GM19328 (cell line): Measurements from ENCODE around the gene POU5F1.

ENCODE experiments used
- ATAC-seq: cut with Tn5 transposase; IDR thresholded peaks from one replicate; pipeline ENCODE4 v1.9.1; 2021; ENCODE audit warnings: mild to moderate bottlenecking, moderate library complexity; ENCODE audit not compliant: unreplicated experiment

The POU5F1 gene

GRCh38 chr6:31116661-31117385 lies 53.7 kb downstream of the POU5F1 start:
- no peak for ATAC-seq

- ATAC-seq = no peak
These were observed 54.4 kb downstream of the POU5F1 start for GRCh38 chr6:31115941-31116560.

DNA sequence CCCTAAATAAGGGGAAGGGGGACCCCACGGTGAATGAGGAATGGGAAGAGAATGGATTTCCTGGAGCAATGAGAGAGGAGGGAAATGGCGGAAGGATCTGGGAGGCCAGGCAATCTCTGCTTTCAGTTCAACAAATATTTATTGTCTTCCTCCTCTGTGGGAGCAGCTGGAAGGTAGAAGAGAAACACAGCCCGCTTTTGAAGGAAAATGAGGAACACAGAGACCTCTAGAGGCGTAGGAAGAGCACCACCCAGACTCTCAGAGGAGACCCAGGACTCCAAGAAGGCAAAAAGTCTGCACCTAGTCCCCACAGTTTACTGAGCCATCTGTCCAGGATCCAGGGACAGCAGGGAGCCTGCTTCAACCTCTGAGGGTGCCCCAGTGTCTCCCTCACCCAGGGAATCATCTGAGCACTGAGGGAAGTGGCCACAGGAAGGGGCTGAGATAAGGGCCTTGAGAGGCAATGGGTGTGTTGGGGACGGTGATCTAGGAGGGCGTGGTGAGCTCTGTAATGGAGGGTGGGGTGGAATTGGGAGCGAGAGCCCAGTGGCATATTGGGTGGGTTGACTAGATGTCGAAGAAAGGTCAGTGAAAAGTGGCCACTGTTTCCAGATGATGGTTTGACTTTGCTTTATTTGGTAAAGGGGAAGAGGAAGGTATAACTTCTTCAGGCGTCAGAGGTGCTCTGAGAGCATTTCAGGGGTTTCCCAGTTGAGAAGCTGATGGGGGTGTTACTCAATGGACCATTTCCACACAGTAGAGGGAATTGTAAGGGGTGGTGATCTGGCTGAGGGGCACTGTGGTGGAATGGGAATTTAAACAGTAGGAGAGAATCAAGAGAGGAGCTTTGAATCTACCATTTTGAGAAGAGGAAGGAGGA lies 55.3 kb downstream of the POU5F1 start:
- ATAC-seq = no peak

DNA sequence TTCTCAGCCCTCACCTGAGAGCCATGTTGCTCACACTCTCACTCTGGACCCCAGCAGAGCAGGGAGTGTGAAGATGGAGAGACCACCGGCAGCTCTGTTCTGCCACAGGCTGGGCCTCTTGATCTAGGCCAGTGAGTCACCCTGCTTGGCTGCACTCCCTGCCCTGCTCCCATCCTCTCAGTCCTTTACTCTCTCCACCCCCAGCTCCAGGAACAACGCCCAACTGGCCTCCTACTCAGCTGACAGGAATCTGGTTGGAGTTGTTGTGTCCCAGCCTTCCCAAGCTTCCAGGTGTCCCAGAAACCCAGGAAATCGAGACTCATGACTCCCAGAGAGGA lies 56.0 kb downstream of the POU5F1 start, which contains the start of gene PSORS1C1:
PSORS1C1 (plus strand) TSS at position 260 of the 338 bp plus-strand sequence. CDS start 14,833 bp downstream, outside the sequence.
- ATAC-seq = no peak
